ENCODE data around the gene TYMP.

The TYMP gene, protein sequence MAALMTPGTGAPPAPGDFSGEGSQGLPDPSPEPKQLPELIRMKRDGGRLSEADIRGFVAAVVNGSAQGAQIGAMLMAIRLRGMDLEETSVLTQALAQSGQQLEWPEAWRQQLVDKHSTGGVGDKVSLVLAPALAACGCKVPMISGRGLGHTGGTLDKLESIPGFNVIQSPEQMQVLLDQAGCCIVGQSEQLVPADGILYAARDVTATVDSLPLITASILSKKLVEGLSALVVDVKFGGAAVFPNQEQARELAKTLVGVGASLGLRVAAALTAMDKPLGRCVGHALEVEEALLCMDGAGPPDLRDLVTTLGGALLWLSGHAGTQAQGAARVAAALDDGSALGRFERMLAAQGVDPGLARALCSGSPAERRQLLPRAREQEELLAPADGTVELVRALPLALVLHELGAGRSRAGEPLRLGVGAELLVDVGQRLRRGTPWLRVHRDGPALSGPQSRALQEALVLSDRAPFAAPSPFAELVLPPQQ

DNA sequence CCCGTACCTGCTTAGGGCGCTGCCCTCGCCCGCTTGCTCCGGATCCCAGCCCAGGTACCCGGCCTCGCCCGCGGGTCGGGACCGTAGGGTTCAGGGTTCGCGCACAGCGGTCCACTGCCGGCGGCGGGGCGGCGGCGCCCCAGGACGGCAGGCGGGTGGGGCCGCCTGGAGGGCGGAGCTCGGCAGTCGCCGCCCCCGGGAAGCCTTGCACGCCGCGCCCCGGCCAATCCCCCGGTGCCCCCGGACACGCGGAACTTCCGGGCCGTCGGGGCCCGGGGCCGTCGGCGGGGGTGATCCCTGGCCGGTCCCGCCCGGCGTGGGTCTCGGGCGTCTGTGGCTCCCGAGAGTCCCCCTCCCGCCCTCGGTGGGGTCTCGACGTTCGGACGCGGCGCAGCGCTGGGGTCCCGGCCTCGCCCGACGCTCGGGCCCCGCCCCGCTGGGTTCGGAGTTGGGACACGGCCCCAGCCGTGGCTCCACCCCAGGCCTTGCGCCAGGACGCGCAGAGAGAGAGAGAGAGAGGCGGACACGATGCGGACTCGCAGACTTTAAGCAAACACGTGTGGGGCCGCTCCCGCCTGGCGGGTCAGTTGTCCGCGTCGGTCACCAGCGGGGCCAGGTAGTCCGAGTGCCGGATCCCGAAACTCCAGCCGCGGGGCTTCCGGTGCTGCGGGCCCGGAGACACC lies at the start of gene TYMP:
TYMP (minus strand) TSS at position 116 of the 683 bp plus-strand sequence. CDS start 303 bp downstream, outside the sequence.
- Histone ChIP-seq H3K9ac (ENCODE audit: insufficient read length) (peak within 1 kb of the TSS; percentile 78), H3K4me3 (peak within 1 kb of the TSS; percentile 82), H3K27ac (no peak within 1 kb of the TSS), H3K9me3 (ENCODE audit: low read depth, low read length) (no peaks in the 10 kb centered on the region), H3K36me3 (ENCODE audit: insufficient read depth, low read length) (no peaks in the 10 kb centered on the region)
- DNase-seq (ENCODE audit: low read depth, low spot score) = no peak
- TF ChIP-seq POLR2AphosphoS5 (IDR thresholded peaks at IDR 0.05; ENCODE audit: borderline replicate concordance, low read depth, low read length) (no peak), FOXP2 (optimal IDR thresholded peaks at IDR 0.05; ENCODE audit: control extremely low read depth, extremely low read length, insufficient read depth) (no peak), EZH2 (IDR thresholded peaks at IDR 0.05) (no peak)

DNA sequence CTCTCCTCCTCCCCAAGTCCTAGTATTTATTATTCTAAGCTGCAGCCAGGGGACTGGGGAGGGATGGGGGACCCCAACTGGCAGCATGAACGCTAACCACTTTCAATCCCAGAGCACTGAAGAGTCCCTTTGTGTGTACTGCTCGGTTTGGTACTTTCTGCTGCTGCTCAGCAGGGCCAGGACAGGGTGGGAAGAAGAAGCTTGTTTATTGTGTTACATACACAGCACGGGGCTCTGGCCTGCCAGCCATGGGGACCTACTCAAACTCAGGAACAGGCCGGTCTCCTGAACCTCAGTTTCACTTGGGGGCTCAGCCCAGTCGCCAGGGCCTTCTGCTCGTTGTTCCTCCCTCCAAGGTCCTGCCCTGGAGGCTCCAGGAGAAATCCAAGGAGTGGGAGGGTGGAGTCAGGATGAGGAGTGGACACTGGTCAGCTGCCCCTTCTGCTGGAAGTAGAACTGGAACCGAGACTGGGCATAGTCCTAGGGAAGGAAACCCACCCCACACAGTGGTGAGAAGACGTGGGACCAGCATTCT lies 49.0 kb upstream of the TYMP start:
- DNase-seq (ENCODE audit: low read depth, low spot score) = no peak
- Histone ChIP-seq H3K27ac (no peak overlapping the region), H3K9me3 (ENCODE audit: low read depth, low read length) (no peaks in the 10 kb centered on the region), H3K36me3 (ENCODE audit: insufficient read depth, low read length) (no peaks in the 10 kb centered on the region), H3K9ac (ENCODE audit: insufficient read length) (no peak overlapping the region), H3K4me3 (no peak overlapping the region)
- TF ChIP-seq POLR2AphosphoS5 (IDR thresholded peaks at IDR 0.05; ENCODE audit: borderline replicate concordance, low read depth, low read length) = no peak
- TF ChIP-seq FOXP2 (optimal IDR thresholded peaks at IDR 0.05; ENCODE audit: control extremely low read depth, extremely low read length, insufficient read depth) = no peak
- no peak for TF ChIP-seq EZH2 (IDR thresholded peaks at IDR 0.05)

DNA sequence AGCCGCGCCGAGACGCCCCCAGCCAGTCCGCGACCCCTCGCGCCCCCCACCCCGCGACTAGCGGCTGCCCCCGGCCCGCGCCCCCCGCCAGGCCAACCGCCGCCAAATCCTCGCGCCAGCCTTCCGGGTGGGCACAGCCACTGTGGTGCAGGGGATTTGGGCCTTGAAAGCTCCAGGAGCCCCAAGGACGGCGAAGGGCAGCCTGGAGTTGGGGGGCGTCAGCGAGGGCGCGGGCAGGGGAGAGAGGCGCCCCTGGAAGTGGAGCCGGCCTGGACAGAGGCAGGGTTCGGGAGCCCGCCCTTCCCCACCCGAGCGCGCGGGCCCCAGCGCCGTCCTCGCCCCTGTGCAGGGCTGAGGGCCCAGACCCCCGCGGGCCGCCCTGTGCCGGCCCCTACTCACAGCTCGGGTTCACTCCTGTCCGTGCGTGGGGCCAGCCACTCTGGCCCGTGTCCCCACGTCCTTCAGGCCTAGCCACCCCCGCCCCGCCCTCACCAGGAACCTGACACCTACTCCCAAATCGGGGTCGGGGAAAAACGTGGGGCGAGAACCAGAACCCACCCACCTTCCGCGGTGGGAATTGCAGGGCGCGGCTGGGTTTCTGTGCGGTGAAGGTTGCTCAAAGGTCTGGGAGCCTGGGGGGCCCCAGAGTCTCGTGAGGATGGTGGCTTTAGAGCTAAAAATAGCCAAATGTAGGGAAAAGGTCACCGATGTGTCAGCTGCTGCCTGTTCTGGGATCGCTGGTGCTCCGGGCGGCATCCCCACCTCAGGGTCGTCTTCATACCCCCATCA lies 48.4 kb upstream of the TYMP start, which contains the start of gene CPT1B:
CPT1B (minus strand) TSS at position 441 of the 789 bp plus-strand sequence. CDS start 512 bp downstream, outside the sequence.
- no peak for TF ChIP-seq EZH2 (IDR thresholded peaks at IDR 0.05)
- peak; percentile 53; the same call in 1 of the 2 replicates for TF ChIP-seq POLR2AphosphoS5 (IDR thresholded peaks at IDR 0.05; ENCODE audit: borderline replicate concordance, low read depth, low read length)
- DNase-seq (ENCODE audit: low read depth, low spot score) = no peak
- no peaks in the 10 kb centered on the region for H3K9me3 ChIP-seq (ENCODE audit: low read depth, low read length)
- no peak within 1 kb of the TSS for H3K4me3 ChIP-seq
- H3K9ac ChIP-seq (ENCODE audit: insufficient read length) = no peak within 1 kb of the TSS
- H3K36me3 ChIP-seq (ENCODE audit: insufficient read depth, low read length) = no peaks in the 10 kb centered on the region
- H3K27ac ChIP-seq = no peak within 1 kb of the TSS

DNA sequence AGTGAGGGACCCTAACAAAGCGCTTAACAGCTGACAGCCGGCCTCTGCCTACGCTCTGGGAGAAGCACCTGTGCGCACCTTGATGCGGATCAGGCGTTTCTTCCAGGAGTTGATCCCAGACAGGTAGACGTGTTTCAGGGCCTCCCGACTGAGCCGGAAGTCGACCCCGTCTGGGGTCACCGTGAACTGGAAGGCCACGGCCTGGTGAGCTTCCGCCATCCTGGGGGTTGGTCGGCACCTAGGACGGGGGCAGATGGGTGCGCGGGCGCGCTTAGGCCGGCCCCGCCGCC lies 47.8 kb upstream of the TYMP start:
- DNase-seq (ENCODE audit: low read depth, low spot score) = no peak
- no peak for TF ChIP-seq EZH2 (IDR thresholded peaks at IDR 0.05)
- TF ChIP-seq FOXP2 (optimal IDR thresholded peaks at IDR 0.05; ENCODE audit: control extremely low read depth, extremely low read length, insufficient read depth) = no peak
- TF ChIP-seq POLR2AphosphoS5 (IDR thresholded peaks at IDR 0.05; ENCODE audit: borderline replicate concordance, low read depth, low read length) = no peak
- H3K27ac ChIP-seq = no peak overlapping the region
- H3K9me3 ChIP-seq (ENCODE audit: low read depth, low read length) = no peaks in the 10 kb centered on the region
- H3K4me3 ChIP-seq = no peak overlapping the region
- no peak overlapping the region for H3K9ac ChIP-seq (ENCODE audit: insufficient read length)
- no peaks in the 10 kb centered on the region for H3K36me3 ChIP-seq (ENCODE audit: insufficient read depth, low read length)

DNA sequence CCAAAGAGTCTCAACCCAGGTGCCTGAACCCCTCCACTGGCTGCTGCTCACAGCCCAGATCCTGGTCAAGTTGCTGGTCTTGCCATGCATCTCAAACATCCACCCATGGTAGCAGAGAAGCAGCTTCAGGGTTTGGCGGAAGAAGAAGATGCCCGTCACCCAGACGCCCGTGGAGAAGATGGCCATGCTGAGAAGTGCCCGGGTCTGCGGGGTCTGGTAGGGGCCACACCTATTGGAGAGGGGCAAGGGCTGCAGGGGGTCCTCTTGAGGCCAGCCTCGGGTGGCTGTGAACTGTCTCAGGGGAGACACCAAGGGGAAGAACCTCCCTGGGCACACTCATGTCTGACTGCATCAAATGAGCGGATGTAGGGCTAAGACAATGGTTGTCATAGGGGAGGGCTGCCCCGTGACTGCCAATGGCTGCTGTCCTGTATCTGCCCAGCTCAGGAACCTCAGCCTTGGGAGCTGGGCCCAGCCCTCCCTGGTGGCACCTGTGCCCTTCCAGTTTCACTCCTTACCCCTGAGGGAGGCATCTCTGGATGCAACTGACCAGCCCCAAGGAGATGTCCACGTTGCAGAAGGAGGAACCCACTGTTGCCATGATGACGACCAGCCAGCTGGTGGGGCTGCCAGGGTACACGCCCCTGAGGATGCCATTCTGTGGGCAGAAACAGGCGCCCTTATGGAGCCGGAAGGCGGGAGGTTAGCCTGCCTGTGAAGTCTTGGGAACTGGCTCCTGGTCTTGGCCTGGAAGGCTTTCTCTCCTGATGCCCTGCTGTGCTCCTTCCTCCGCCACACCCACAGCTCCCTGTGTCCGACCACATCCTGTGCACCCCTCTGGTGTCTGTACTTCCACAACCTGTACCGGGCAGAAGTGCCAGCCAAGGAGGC lies 47.2 kb upstream of the TYMP start:
- Histone ChIP-seq H3K9ac (ENCODE audit: insufficient read length) (no peak overlapping the region), H3K9me3 (ENCODE audit: low read depth, low read length) (no peaks in the 10 kb centered on the region), H3K36me3 (ENCODE audit: insufficient read depth, low read length) (no peaks in the 10 kb centered on the region), H3K27ac (no peak overlapping the region), H3K4me3 (no peak overlapping the region)
- no peak for DNase-seq (ENCODE audit: low read depth, low spot score)
- TF ChIP-seq POLR2AphosphoS5 (IDR thresholded peaks at IDR 0.05; ENCODE audit: borderline replicate concordance, low read depth, low read length) = no peak
- TF ChIP-seq EZH2 (IDR thresholded peaks at IDR 0.05) = no peak
- TF ChIP-seq FOXP2 (optimal IDR thresholded peaks at IDR 0.05; ENCODE audit: control extremely low read depth, extremely low read length, insufficient read depth) = no peak

DNA sequence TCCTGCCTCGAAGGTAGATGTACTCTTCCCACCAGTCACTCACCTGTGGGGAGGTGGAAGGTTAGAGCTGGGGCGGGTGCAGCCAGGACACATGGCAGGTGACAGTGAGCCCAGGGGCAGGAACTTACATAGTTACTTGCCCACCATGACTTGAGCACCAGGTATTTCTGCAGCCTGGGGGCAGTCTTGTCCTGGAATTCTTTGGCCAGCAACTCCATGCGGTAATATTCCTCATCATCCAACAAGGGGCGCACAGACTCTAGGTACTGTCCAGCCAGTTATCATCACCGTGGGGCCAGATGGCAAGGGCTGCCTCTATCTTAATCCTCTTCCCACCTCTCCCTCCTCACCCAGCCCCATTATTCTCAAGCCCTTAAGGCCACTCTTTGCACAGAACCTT lies 46.3 kb upstream of the TYMP start:
- Histone ChIP-seq H3K36me3 (ENCODE audit: insufficient read depth, low read length) (no peaks in the 10 kb centered on the region; the same call in 1 of the 2 replicates), H3K9me3 (ENCODE audit: low read depth, low read length) (no peaks in the 10 kb centered on the region), H3K4me3 (no peak overlapping the region), H3K9ac (ENCODE audit: insufficient read length) (no peak overlapping the region), H3K27ac (no peak overlapping the region)
- DNase-seq (ENCODE audit: low read depth, low spot score) = no peak
- TF ChIP-seq POLR2AphosphoS5 (IDR thresholded peaks at IDR 0.05; ENCODE audit: borderline replicate concordance, low read depth, low read length) (no peak), EZH2 (IDR thresholded peaks at IDR 0.05) (no peak), FOXP2 (optimal IDR thresholded peaks at IDR 0.05; ENCODE audit: control extremely low read depth, extremely low read length, insufficient read depth) (no peak)

DNA sequence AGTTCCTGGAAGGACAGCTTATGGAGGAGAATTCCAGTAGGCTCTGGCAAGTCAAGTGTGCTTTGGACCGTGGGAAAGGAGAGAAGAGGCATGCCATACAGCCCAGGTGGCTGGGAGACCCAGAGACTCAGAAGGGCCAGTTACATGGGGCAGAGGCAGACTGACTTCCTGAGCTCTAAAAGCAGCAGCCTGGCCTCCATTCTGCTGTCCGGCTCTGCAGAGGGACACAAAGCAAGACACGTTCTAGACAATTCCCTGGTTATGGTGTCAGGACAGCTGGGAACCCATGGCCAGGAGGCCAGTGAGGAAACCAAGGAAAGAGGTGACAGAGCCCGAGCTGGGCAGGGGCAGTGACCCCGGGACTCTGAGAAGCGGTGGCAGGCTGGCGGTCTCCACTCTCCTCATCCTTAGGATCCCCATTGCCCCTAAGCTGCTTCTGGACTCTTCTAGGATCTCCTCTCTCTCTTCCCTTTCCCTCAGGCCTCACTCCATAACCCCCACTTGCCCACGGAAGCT lies 45.7 kb upstream of the TYMP start:
- no peak for DNase-seq (ENCODE audit: low read depth, low spot score)
- TF ChIP-seq POLR2AphosphoS5 (IDR thresholded peaks at IDR 0.05; ENCODE audit: borderline replicate concordance, low read depth, low read length) = no peak
- no peak for TF ChIP-seq EZH2 (IDR thresholded peaks at IDR 0.05)
- TF ChIP-seq FOXP2 (optimal IDR thresholded peaks at IDR 0.05; ENCODE audit: control extremely low read depth, extremely low read length, insufficient read depth) = no peak
- H3K27ac ChIP-seq = no peak overlapping the region
- H3K9ac ChIP-seq (ENCODE audit: insufficient read length) = no peak overlapping the region
- no peaks in the 10 kb centered on the region; the same call in 1 of the 2 replicates for H3K36me3 ChIP-seq (ENCODE audit: insufficient read depth, low read length)
- no peak overlapping the region for H3K4me3 ChIP-seq
- no peaks in the 10 kb centered on the region for H3K9me3 ChIP-seq (ENCODE audit: low read depth, low read length)
